K562 (cell line): ENCODE measurements around the gene TMEM266. TPM values are rescaled to one million over a fixed set of nuclear protein-coding genes. Genes with fewer than 3 reads are reported as not detected.

Experiments used
- ATAC-seq: fragments of 200-7000 bp; cut with Tn5 transposase; 3 replicates; pipeline ENCODE4 v1.9.1; 2020; ENCODE audit warnings: moderate library complexity
- BruUV-seq: library from RNA; stranded (reverse); fragments of 400-500 nt; replicated peaks from 2 replicates; lab custom pipeline; 2021; lab: Mats Ljungman, UMichigan
- CTCF ChIA-PET: fragments of 300-600 bp; formaldehyde crosslinking; extraction: SDS; loops from one replicate; lab custom pipeline; 2021; ENCODE audit warnings: low intra/inter-chr PET ratio; lab: Yijun Ruan, JAX
- POLR2A ChIA-PET: fragments of 300-600, 350-650 bp; sonication (Branson Sonifier 250); formaldehyde crosslinking; extraction: SDS; loops from one replicate; lab custom pipeline; 2021; ENCODE audit warnings: antibody characterized with exemption, inconsistent platforms; lab: Yijun Ruan, JAX
- DNase-seq, 4 experiments: peaks; one replicate each; pipeline versions ENCODE4 v3.0.0 to v3.0.0-alpha.2; 2011 to 2018; ENCODE audit warnings: low spot score in 3 of 4, mixed read lengths in 3 of 4; ENCODE audit errors: extremely low read depth in 1 of 4
- FAIRE-seq: peaks from 2 replicates; lab custom pipeline; 2011; peaks lifted over from hg19 to GRCh38; lab: Jason Lieb, UNC
- H2AFZ ChIP-seq: 2 replicates; pipeline ENCODE4 v1.6.0; 2011; ENCODE audit warnings: low read depth, low read length, control low read depth, inconsistent platforms
- H3K27ac ChIP-seq: fragments of 200-600 bp; 3 replicates; pipeline ENCODE4 v1.8.0; 2011; ENCODE audit warnings: low read depth, mild to moderate bottlenecking, control low read depth, inconsistent platforms, low read length, moderate library complexity, mixed read lengths; ENCODE audit errors: extremely low read depth
- H3K27me3 ChIP-seq, 2 experiments: fragments of 300-600 bp in 1 of 2; 2 replicates in 1 of 2; 3 replicates in 1 of 2; pipeline versions ENCODE4 v1.6.0 to v1.8.0; 2011; ENCODE audit warnings: inconsistent platforms in 2 of 2, low read length in 2 of 2, mild to moderate bottlenecking in 1 of 2, mixed read lengths in 1 of 2, moderate library complexity in 1 of 2; ENCODE audit not compliant: control insufficient read depth in 2 of 2, insufficient read depth in 2 of 2
- H3K36me3 ChIP-seq: fragments of 300-600 bp; 3 replicates; pipeline ENCODE4 v1.8.0; 2011; ENCODE audit warnings: mild to moderate bottlenecking, low read length, inconsistent platforms; ENCODE audit not compliant: control insufficient read depth, insufficient read depth
- H3K4me1 ChIP-seq, 2 experiments: fragments of 200-600 bp in 1 of 2; replicated peaks in 1 of 2; 2 replicates in 1 of 2; 3 replicates in 1 of 2; pipeline versions ENCODE4 v1.5.1 to v1.8.0; 2011; ENCODE audit warnings: inconsistent platforms in 2 of 2, low read length in 2 of 2, mild to moderate bottlenecking in 1 of 2, mixed read lengths in 1 of 2, moderate library complexity in 1 of 2; ENCODE audit not compliant: control insufficient read depth in 2 of 2, insufficient read depth in 2 of 2
- H3K4me2 ChIP-seq: 2 replicates; pipeline ENCODE4 v1.6.1; 2011; ENCODE audit warnings: low read length, control low read depth, inconsistent platforms, mixed read lengths; ENCODE audit not compliant: insufficient read depth
- H3K4me3 ChIP-seq: fragments of 200-600 bp; sonication (generic), shearing (Covaris generic); 2 replicates; pipeline ENCODE4 v1.5.1; 2016; ENCODE audit warnings: control low read depth, inconsistent platforms
- H3K79me2 ChIP-seq: fragments of 200-600 bp; 3 replicates; pipeline ENCODE4 v1.8.0; 2011; ENCODE audit warnings: low read length, inconsistent platforms; ENCODE audit not compliant: control insufficient read depth, insufficient read depth
- H3K9ac ChIP-seq, 2 experiments: 2 replicates each; pipeline versions ENCODE4 v1.6.0 to v1.6.1; 2011; ENCODE audit warnings: low read depth in 2 of 2, low read length in 2 of 2, control low read depth in 1 of 2, inconsistent platforms in 1 of 2, mild to moderate bottlenecking in 1 of 2, mixed read lengths in 1 of 2; ENCODE audit not compliant: insufficient read depth in 1 of 2
- H3K9me1 ChIP-seq: one replicate; pipeline ENCODE4 v1.6.0; 2011; ENCODE audit warnings: inconsistent platforms, mild to moderate bottlenecking, low read length, moderate library complexity; ENCODE audit not compliant: control insufficient read depth, insufficient read depth
- H3K9me3 ChIP-seq: replicated peaks from 2 replicates; pipeline ENCODE4 v1.5.1; 2011; ENCODE audit warnings: low read depth, low read length, inconsistent platforms; ENCODE audit not compliant: control insufficient read depth, insufficient read depth
- H4K20me1 ChIP-seq: replicated peaks from 2 replicates; pipeline ENCODE4 v1.6.1; 2011; ENCODE audit warnings: low read length, inconsistent platforms, mixed read lengths; ENCODE audit not compliant: control insufficient read depth, insufficient read depth
- ARHGAP35 ChIP-seq: fragments of 450-650 bp; IDR thresholded peaks from 2 replicates; pipeline ENCODE4 v1.6.1; 2018; ENCODE audit not compliant: partially characterized antibody
- EWSR1 ChIP-seq: fragments of 450-650 bp; IDR thresholded peaks from 2 replicates; pipeline ENCODE4 v1.6.1; 2018; ENCODE audit warnings: borderline replicate concordance, mild to moderate bottlenecking, low read depth, moderate library complexity; ENCODE audit not compliant: partially characterized antibody
- FOXA1 ChIP-seq: fragments of 450-650 bp; IDR thresholded peaks from 2 replicates; pipeline ENCODE4 v1.6.1; 2016; ENCODE audit warnings: mild to moderate bottlenecking, borderline replicate concordance
- GATAD2A ChIP-seq: fragments of 450-650 bp; IDR thresholded peaks from 2 replicates; pipeline ENCODE4 v1.6.1; 2017
- PURB ChIP-seq: sonication (generic); formaldehyde crosslinking; IDR thresholded peaks from 2 replicates; pipeline ENCODE4 v1.9.0; 2021; ENCODE audit warnings: low read depth, mild to moderate bottlenecking, missing genetic modification reagents
- RBM34 ChIP-seq: fragments of 200-400 bp; formaldehyde crosslinking; IDR thresholded peaks from 2 replicates; pipeline ENCODE4 v1.6.1; 2018; ENCODE audit warnings: low read length, borderline replicate concordance; ENCODE audit not compliant: insufficient read depth
- SMARCA4 ChIP-seq: fragments of 450-650 bp; IDR thresholded peaks from 2 replicates; pipeline ENCODE4 v1.6.1; 2016
- SMARCA5 ChIP-seq: fragments of 450-650 bp; IDR thresholded peaks from 2 replicates; pipeline ENCODE4 v1.6.1; 2016
- TRIM28 ChIP-seq: fragments of 450-650 bp; IDR thresholded peaks from 2 replicates; pipeline ENCODE4 v1.6.1; 2017
- YY1 ChIP-seq, 3 experiments: IDR thresholded peaks; 2 replicates each; pipeline ENCODE4 v1.6.1; 2011; ENCODE audit warnings: low read length in 2 of 3, mild to moderate bottlenecking in 2 of 3, moderate library complexity in 2 of 3, borderline replicate concordance in 1 of 3, control low read depth in 1 of 3, low read depth in 1 of 3; ENCODE audit not compliant: insufficient read depth in 3 of 3, insufficient replicate concordance in 2 of 3, control insufficient read depth in 1 of 3, insufficient read length in 1 of 3; ENCODE audit errors: extremely low read depth in 1 of 3
- ZNF408 ChIP-seq: fragments of 250-450 bp; sonication (Bioruptor Pico); IDR thresholded peaks from 2 replicates; pipeline ENCODE4 v1.4.0; 2020; ENCODE audit warnings: low read depth, mild to moderate bottlenecking, moderate library complexity
- ZNF77 ChIP-seq: fragments of 250-450 bp; sonication (Bioruptor Pico); IDR thresholded peaks from 2 replicates; pipeline ENCODE4 v1.5.0; 2020
- WGBS: fragments of 100-300 bp; shearing (Covaris generic); methylation state at CpG from one replicate; pipeline ENCODE4 v1.1.6; 2016; ENCODE audit warnings: low coverage, mixed read lengths; ENCODE audit not compliant: insufficient coverage; ENCODE audit errors: missing lambda C conversion rate; 5-methylcytosine and 5-hydroxymethylcytosine counted together
- in situ Hi-C: fragments of 300-500 bp; cut with MboI; formaldehyde crosslinking; loops from 4 replicates; pipeline ENCODE4 v1.15.0; 2018; ENCODE audit warnings: inconsistent platforms, mixed read lengths
- intact Hi-C: fragments of 100-400 bp; cut with micrococcal nuclease; formaldehyde crosslinking; loops from 2 replicates; pipeline ENCODE4 v1.14.2; 2022
- polyA plus RNA-seq, 8 experiments: library from polyadenylated mRNA; depleted of rRNA in 4 of 8; stranded (reverse) in 5 of 8; unstranded in 3 of 8; fragments of >200 nt; fragmentation: Nextera tagmentation in 2 of 8; fragmentation: Illumina TruSeq in 1 of 8; extraction: Ambion mirVana in 2 of 8; extraction: Trizol in 1 of 8; gene quantifications; 2 replicates each; pipeline versions ENCODE4 v1.2.1 to v1.2.3, GENCODE V29; 2011 to 2014; ENCODE audit warnings: inconsistent platforms in 1 of 8, missing spikeins in 1 of 8
- total RNA-seq, 7 experiments: library from RNA; depleted of rRNA in 6 of 7; stranded (reverse); fragments of >200 nt in 6 of 7; fragmentation: Illumina TruSeq in 2 of 7; extraction: Trizol in 2 of 7; gene quantifications; 2 replicates each; pipeline versions ENCODE4 v1.2.1 to v1.2.3, GENCODE V29; 2011 to 2021; ENCODE audit warnings: low replicate concordance in 1 of 7
- TF ChIP-seq, protein P1 (sequence below), 2 experiments: fragments of 150-350 bp in 1 of 2; IDR thresholded peaks; 2 replicates each; pipeline ENCODE4 v1.6.1; 2012 to 2016; ENCODE audit warnings: low read depth in 2 of 2, low read length in 2 of 2, mild to moderate bottlenecking in 1 of 2, moderate library complexity in 1 of 2
- TF ChIP-seq, protein P2 (sequence below): sonication (generic); formaldehyde crosslinking; IDR thresholded peaks from 2 replicates; pipeline ENCODE4 v1.8.0; 2022; ENCODE audit warnings: mild to moderate bottlenecking, missing genetic modification reagents, borderline replicate concordance

Gene TMEM266
- total and polyA plus RNA-seq, 9 of the 15 experiments (the other 6 are each of a cell fraction or from before 2014, with no cell fraction given), result not detected

DNA sequence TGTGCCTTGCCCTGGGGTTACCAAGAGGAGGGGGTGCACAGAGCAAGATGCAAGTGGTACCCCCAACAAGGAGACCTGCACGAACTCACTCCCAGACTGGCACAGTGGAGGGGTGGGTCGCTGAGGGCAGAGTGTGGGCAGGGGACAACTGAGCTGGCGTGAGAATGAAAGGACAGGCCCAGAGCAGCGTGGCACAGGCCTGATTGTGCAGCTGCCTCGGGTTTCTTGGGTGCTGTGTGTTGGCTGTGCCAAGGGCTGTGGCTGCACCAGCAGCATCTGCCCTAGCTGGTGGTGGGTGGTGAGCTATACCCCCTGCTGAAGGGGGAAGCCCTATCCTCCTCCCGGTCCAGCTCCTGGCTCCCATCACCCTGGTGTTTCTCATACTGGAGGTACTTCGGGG is 92.4 kb downstream of the TMEM266 start (continued):
- TF ChIP-seq ARHGAP35, result no peak
- TF ChIP-seq, all 486 proteins: peak for 0

DNA sequence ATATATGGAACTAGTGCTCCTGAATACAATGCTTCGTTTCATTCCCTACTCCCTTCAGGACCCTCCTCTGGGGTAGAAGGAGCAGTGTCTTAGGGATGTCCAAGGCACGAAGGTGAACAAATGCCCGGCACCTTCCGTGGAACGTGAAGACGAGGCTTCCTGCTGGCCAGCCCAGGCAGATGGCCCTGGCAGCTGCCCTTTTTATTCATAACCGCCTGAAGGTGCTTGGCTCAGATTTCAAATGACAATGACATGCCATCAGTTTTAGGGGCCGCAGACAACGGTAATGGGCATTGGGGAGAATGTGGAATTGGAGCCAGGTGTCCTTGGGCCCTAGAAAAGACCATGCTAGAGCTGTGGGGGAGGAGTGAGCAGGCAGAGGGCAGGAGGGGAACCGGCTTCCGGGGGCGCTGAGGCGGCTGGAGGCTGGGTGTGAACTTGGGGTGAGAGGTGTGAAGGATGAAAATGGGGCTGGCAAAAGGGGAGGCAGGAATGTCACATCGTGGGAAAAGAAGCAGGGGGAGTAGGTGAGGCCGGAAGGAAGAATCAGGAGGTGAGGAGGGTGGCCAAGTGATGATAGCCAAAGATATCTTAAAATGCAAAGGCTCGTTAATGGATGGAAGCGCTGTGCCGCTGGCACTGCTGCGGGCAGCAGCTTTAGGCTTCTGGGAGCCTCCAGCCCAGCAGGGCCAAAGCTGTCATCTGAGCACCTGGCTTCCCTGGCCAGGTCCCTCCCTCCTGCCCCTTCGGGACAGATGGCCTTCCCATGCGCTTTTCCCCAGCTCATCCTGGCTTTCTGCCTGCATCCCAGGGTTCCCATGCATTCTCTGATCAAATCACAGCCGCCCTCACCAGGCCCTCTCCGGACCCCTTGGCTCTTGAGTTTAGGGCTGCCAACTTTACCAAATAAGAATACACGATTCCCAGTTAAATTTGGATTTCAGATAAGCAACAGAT is 93.7 kb downstream of the TMEM266 start:
- no peaks in the 10 kb centered on the region for H3K9me3 ChIP-seq
- in situ Hi-C loops, result no loop called here
- no peaks in the 10 kb centered on the region for H3K79me2 ChIP-seq
- intact Hi-C loops, result no loop called here
- no peak overlapping the region for H3K27ac ChIP-seq
- no peak for FAIRE-seq
- ATAC-seq, result no peak
- BruUV-seq, result no TSS peak
- H3K9me1 ChIP-seq, result peaks cover 8% of the 10 kb centered on the region
- 2% methylated on average over 24 of the region's 24 CpGs for WGBS
- DNase-seq, result no peak
- no peaks in the 10 kb centered on the region for H3K4me1 ChIP-seq
- H3K9ac ChIP-seq, result no peak overlapping the region; a peak in 1 of 4 replicates
- ChIA-PET CTCF (no interaction called here), POLR2A (interaction anchor here (0.6 kb wide), 2 partner anchors 10 to 95 kb away, joined by 3 read pairs; no protein-coding TSS in a partner anchor)
- 0 out of 2 replicates have a peak, but pooled peaks cover 3% of the 10 kb centered on the region for H4K20me1 ChIP-seq
- H3K4me3 ChIP-seq, result no peak overlapping the region
- no peak overlapping the region for H3K4me2 ChIP-seq
- no peaks in the 10 kb centered on the region for H3K36me3 ChIP-seq
- peaks cover 39 to 71% of the 10 kb centered on the region in 2 experiments; a peak in 4 of 5 replicates for H3K27me3 ChIP-seq
- H2AFZ ChIP-seq, result no peak overlapping the region
- TF ChIP-seq GATAD2A, result no peak
- TF ChIP-seq TRIM28, result no peak
- TF ChIP-seq YY1 (IDR thresholded peaks at IDR 0.05; ENCODE audit: borderline replicate concordance in 1 of 3, control insufficient read depth in 1 of 3, extremely low read depth in 1 of 3, insufficient read depth in 3 of 3, insufficient read length in 1 of 3, insufficient replicate concordance in 2 of 3, low read depth in 1 of 3, low read length in 2 of 3), result no peak
- TF ChIP-seq FOXA1, result no peak
- no peak for TF ChIP-seq ZNF408 (CRISPR knock-in tag)
- TF ChIP-seq PURB, result no peak
- TF ChIP-seq RBM34, result no peak
- TF ChIP-seq, protein P1, sequence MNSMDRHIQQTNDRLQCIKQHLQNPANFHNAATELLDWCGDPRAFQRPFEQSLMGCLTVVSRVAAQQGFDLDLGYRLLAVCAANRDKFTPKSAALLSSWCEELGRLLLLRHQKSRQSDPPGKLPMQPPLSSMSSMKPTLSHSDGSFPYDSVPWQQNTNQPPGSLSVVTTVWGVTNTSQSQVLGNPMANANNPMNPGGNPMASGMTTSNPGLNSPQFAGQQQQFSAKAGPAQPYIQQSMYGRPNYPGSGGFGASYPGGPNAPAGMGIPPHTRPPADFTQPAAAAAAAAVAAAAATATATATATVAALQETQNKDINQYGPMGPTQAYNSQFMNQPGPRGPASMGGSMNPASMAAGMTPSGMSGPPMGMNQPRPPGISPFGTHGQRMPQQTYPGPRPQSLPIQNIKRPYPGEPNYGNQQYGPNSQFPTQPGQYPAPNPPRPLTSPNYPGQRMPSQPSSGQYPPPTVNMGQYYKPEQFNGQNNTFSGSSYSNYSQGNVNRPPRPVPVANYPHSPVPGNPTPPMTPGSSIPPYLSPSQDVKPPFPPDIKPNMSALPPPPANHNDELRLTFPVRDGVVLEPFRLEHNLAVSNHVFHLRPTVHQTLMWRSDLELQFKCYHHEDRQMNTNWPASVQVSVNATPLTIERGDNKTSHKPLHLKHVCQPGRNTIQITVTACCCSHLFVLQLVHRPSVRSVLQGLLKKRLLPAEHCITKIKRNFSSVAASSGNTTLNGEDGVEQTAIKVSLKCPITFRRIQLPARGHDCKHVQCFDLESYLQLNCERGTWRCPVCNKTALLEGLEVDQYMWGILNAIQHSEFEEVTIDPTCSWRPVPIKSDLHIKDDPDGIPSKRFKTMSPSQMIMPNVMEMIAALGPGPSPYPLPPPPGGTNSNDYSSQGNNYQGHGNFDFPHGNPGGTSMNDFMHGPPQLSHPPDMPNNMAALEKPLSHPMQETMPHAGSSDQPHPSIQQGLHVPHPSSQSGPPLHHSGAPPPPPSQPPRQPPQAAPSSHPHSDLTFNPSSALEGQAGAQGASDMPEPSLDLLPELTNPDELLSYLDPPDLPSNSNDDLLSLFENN (IDR thresholded peaks at IDR 0.05; ENCODE audit: low read depth in 2 of 2, low read length in 2 of 2), result no peak
- TF ChIP-seq EWSR1, result no peak
- TF ChIP-seq, protein P2, sequence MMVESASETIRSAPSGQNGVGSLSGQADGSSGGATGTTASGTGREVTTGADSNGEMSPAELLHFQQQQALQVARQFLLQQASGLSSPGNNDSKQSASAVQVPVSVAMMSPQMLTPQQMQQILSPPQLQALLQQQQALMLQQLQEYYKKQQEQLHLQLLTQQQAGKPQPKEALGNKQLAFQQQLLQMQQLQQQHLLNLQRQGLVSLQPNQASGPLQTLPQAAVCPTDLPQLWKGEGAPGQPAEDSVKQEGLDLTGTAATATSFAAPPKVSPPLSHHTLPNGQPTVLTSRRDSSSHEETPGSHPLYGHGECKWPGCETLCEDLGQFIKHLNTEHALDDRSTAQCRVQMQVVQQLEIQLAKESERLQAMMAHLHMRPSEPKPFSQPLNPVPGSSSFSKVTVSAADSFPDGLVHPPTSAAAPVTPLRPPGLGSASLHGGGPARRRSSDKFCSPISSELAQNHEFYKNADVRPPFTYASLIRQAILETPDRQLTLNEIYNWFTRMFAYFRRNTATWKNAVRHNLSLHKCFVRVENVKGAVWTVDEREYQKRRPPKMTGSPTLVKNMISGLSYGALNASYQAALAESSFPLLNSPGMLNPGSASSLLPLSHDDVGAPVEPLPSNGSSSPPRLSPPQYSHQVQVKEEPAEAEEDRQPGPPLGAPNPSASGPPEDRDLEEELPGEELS, result no peak
- TF ChIP-seq SMARCA5, result no peak
- no peak for TF ChIP-seq SMARCA4
- TF ChIP-seq ZNF77 (CRISPR knock-in tag), result no peak
